GM12878 (cell line): Measurements from ENCODE around the gene TNFSF13. TPM values are rescaled to one million over a fixed set of nuclear protein-coding genes. Genes with fewer than 3 reads are reported as not detected.

Source experiments
- BHLHE40 ChIP-seq, 2 experiments: fragments of 450-650 bp in 1 of 2; IDR thresholded peaks; 2 replicates each; pipeline ENCODE4 v1.6.1; 2011 to 2017; ENCODE audit warnings: low read depth in 2 of 2, borderline replicate concordance in 1 of 2, improper control_type of control experiment in 1 of 2, low read length in 1 of 2, mild to moderate bottlenecking in 1 of 2
- CHD1 ChIP-seq: IDR thresholded peaks from 2 replicates; pipeline ENCODE4 v1.6.1; 2012; ENCODE audit warnings: low read depth, low read length, improper control_type of control experiment
- DPF2 ChIP-seq: fragments of 450-650 bp; IDR thresholded peaks from 2 replicates; pipeline ENCODE4 v1.6.1; 2017; ENCODE audit warnings: mild to moderate bottlenecking
- IKZF2 ChIP-seq, 2 experiments: fragments of 450-650 bp; IDR thresholded peaks; 2 replicates each; pipeline ENCODE4 v1.6.1; 2017; ENCODE audit warnings: mild to moderate bottlenecking in 2 of 2, moderate library complexity in 2 of 2
- KLF5 ChIP-seq: fragments of 450-650 bp; IDR thresholded peaks from 2 replicates; pipeline ENCODE4 v1.6.1; 2014; ENCODE audit warnings: mild to moderate bottlenecking; ENCODE audit not compliant: partially characterized antibody
- MXI1 ChIP-seq: fragments of 150-350 bp; IDR thresholded peaks from 2 replicates; pipeline ENCODE4 v1.6.1; 2011; ENCODE audit warnings: low read depth, mild to moderate bottlenecking, inconsistent platforms, low read length, improper control_type of control experiment
- NR2C1 ChIP-seq: fragments of 450-650 bp; IDR thresholded peaks from 2 replicates; pipeline ENCODE4 v1.6.1; 2017; ENCODE audit warnings: antibody characterized with exemption, mild to moderate bottlenecking, moderate library complexity
- RAD21 ChIP-seq: IDR thresholded peaks from 2 replicates; pipeline ENCODE4 v1.6.1; 2011; ENCODE audit warnings: mild to moderate bottlenecking, low read depth, low read length, moderate library complexity; ENCODE audit not compliant: insufficient read depth
- TCF12 ChIP-seq: IDR thresholded peaks from 2 replicates; pipeline ENCODE4 v1.6.1; 2011; ENCODE audit warnings: low read depth, mild to moderate bottlenecking, low read length
- polyA plus RNA-seq, 11 experiments: library from polyadenylated mRNA; depleted of rRNA in 4 of 11; unstranded in 6 of 11; stranded (reverse) in 5 of 11; fragments of >200 nt; fragmentation: Nextera tagmentation in 4 of 11; fragmentation: Illumina TruSeq in 1 of 11; extraction: Ambion mirVana in 4 of 11; extraction: Trizol in 1 of 11; gene quantifications; 1 replicate in 1 of 11; 2 replicates in 10 of 11; pipeline versions ENCODE4 v1.2.1 to v1.2.3, GENCODE V29; 2011 to 2016; ENCODE audit warnings: inconsistent platforms in 2 of 11, missing spikeins in 2 of 11, low read depth in 1 of 11
- total RNA-seq, 4 experiments: library from RNA; depleted of rRNA in 3 of 4; stranded (reverse); fragments of >200 nt in 3 of 4; fragmentation: Illumina TruSeq in 1 of 4; extraction: Trizol in 1 of 4; gene quantifications; 2 replicates each; pipeline versions ENCODE4 v1.2.1 to v1.2.3, GENCODE V29; 2013 to 2021
- TF ChIP-seq, protein P1 (sequence below): fragments of 450-650 bp; IDR thresholded peaks from 2 replicates; pipeline ENCODE4 v1.6.1; 2017; ENCODE audit warnings: low read depth, mild to moderate bottlenecking, moderate library complexity

TNFSF13 gene
- total and polyA plus RNA-seq, 10 of the 15 experiments (the other 5 are each of a cell fraction or from before 2014, with no cell fraction given), result 0.56 to 14.6 (median 9.7) TPM

DNA sequence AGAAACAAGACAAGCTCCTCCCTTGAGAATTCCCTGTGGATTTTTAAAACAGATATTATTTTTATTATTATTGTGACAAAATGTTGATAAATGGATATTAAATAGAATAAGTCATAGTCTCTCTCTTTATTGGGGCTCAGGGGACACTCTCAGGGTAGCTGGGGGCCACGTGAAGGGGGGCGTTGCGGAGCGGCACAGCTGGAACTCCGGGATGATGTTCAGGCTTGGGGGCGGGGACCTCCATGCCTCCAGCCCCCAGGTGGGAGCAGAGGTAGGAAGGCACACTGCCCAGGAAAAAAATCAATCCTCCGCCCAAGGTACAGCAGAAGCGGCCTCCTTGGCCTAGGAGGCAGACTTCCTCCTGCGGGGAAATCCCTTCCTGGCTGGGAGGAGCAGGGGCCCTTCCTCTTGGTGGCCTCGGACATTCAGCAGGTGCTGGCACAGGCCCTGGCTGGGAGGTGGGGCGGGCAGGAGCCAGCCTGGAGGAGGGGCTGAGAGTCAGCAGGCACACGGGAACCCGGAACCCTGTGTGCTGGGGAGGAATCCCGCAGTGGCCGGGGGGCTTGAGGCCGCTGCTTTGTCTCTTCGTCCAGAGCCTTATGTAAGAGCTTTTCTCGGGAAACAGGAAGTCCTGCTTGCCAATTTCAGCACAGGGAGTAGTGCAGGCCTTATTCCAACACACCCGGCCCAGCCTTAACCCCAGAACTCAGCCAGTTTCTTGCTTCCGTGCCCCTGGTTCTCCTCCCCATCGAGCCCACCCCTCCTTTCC lies 591 bp upstream of the TNFSF13 start (continued):
- TF ChIP-seq BHLHE40 (IDR thresholded peaks at IDR 0.05; ENCODE audit: borderline replicate concordance in 1 of 2, low read depth in 2 of 2, low read length in 1 of 2), result peak in 1 of 2 experiments; percentile 76; a peak in 3 of 4 replicates
- TF ChIP-seq DPF2, result peak; percentile 54
- TF ChIP-seq TCF12, result 0 out of 2 replicates have a peak, but pooled peaks have one; percentile 57
- TF ChIP-seq NR2C1, result no peak
- TF ChIP-seq RAD21, result no peak
- peak; percentile 56 to 65; a peak in 2 of 4 replicates for TF ChIP-seq IKZF2 (IDR thresholded peaks at IDR 0.05)
- TF ChIP-seq, protein P1, sequence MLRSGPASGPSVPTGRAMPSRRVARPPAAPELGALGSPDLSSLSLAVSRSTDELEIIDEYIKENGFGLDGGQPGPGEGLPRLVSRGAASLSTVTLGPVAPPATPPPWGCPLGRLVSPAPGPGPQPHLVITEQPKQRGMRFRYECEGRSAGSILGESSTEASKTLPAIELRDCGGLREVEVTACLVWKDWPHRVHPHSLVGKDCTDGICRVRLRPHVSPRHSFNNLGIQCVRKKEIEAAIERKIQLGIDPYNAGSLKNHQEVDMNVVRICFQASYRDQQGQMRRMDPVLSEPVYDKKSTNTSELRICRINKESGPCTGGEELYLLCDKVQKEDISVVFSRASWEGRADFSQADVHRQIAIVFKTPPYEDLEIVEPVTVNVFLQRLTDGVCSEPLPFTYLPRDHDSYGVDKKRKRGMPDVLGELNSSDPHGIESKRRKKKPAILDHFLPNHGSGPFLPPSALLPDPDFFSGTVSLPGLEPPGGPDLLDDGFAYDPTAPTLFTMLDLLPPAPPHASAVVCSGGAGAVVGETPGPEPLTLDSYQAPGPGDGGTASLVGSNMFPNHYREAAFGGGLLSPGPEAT, result peak; percentile 60; the same call in 1 of the 2 replicates
- peak; percentile 36; the same call in 1 of the 2 replicates for TF ChIP-seq MXI1
- TF ChIP-seq KLF5, result no peak
- TF ChIP-seq CHD1, result no peak
